Measurements from ENCODE around the gene APBA2.

Gene APBA2

DNA sequence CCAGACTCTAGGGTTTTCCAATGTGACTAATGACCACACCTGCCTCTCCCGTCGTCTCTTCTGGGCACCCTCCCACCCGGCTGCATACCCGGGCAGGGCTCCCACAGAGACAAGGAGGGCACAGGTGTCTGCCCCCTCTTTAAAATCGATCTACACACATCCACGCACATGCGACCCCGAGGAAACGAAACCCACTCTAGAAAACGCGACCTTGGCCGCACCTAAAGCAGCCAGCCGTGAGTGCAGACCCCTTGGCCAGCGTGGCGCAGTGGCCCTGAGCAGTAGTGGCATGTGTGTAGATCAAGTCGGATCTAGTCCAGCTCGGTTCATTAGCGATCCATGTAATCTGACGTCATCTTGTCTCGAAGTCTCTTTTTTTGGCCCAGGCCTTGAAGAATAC, 232.0 kb downstream of the APBA2 start:
- no peaks in the 10 kb centered on the region for H3K9me3 ChIP-seq (ENCODE audit: control insufficient read depth, insufficient read depth, low read length)
- H3K27ac ChIP-seq (ENCODE audit: low read length) = no peak overlapping the region
- no peaks in the 10 kb centered on the region for H3K27me3 ChIP-seq (ENCODE audit: control insufficient read depth, insufficient read depth, low read length)
- peaks cover 6% of the 10 kb centered on the region for H3K4me1 ChIP-seq (ENCODE audit: control insufficient read depth, insufficient read depth, low read length)
- H3K36me3 ChIP-seq (ENCODE audit: control insufficient read depth, insufficient read depth, low read length) = no peaks in the 10 kb centered on the region
- no peak for DNase-seq (ENCODE audit: low read depth, low spot score)
- H3K4me3 ChIP-seq (ENCODE audit: low read length) = no peak overlapping the region
- WGBS (ENCODE audit: insufficient coverage, insufficient read length) = no CpG with 5 or more reads among the region's 20 CpGs

DNA sequence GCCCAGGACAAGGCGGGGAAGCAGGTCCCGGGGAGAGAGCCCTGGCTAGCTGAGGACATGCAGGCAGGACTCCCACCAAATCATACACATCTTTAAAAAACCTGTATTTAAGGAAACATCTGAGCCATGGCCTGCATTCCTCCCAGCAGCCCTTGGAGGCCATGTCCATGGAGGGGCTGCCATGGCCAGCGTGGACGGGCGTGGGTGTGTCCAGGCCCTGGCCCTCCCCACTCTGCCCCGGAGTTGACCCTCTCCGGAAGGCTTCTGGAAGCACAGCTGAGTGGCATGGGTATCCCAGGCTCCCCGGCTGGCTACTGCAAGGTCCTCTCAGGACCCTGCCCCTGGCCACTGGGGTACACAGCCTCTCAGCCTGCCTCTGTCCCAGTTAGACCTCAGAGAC, 234.1 kb downstream of the APBA2 start:
- Histone ChIP-seq H3K4me1 (ENCODE audit: control insufficient read depth, insufficient read depth, low read length) (peaks cover under 1% of the 10 kb centered on the region), H3K4me3 (ENCODE audit: low read length) (no peak overlapping the region), H3K27ac (ENCODE audit: low read length) (no peak overlapping the region), H3K36me3 (ENCODE audit: control insufficient read depth, insufficient read depth, low read length) (no peaks in the 10 kb centered on the region), H3K9me3 (ENCODE audit: control insufficient read depth, insufficient read depth, low read length) (no peaks in the 10 kb centered on the region), H3K27me3 (ENCODE audit: control insufficient read depth, insufficient read depth, low read length) (no peaks in the 10 kb centered on the region)
- no CpG with 5 or more reads among the region's 8 CpGs for WGBS (ENCODE audit: insufficient coverage, insufficient read length)
- DNase-seq (ENCODE audit: low read depth, low spot score) = no peak

DNA sequence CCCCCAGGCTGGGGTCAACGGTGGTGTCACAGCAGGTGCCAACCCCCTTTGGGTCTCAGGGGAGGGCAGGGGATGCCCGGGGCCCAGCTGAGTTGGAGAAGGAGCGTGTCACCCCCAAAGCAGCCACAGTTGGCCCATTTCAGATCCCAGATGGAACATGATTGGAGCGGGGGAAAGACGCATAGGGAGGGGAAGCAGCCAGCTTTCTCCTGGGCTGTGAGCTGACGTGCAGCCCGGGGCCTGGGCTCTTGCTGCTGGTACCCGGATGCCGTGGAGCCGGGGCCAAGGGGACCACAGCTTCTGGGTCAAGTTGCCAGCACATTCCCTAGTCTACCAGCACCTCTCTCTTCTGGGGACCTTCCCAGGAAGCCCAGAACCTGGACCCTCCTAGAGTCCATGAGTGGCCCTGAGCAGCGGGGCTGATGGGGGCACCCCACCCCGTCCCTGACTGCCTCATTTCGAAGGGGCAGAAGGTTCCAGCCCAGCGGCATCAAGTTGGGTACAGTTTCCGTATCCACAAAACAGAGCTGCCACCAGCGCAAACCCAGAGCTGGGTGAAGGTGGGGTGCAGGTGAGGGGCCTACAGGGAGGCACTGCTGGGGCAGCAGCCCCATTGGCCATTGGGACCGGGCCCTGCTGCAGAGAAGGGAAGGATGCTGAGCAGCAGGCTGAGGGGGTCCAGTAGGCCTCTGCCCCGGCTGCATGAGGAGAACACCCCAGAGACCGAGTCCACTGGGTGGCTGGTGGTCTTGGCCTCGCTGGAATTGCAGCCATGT, 235.0 kb downstream of the APBA2 start:
- H3K36me3 ChIP-seq (ENCODE audit: control insufficient read depth, insufficient read depth, low read length) = no peaks in the 10 kb centered on the region
- H3K27me3 ChIP-seq (ENCODE audit: control insufficient read depth, insufficient read depth, low read length) = no peaks in the 10 kb centered on the region
- H3K9me3 ChIP-seq (ENCODE audit: control insufficient read depth, insufficient read depth, low read length) = no peaks in the 10 kb centered on the region
- H3K4me3 ChIP-seq (ENCODE audit: low read length) = no peak overlapping the region; the same call in 1 of the 2 replicates
- H3K27ac ChIP-seq (ENCODE audit: low read length) = no peak overlapping the region
- DNase-seq (ENCODE audit: low read depth, low spot score) = no peak
- no CpG with 5 or more reads among the region's 20 CpGs for WGBS (ENCODE audit: insufficient coverage, insufficient read length)
- H3K4me1 ChIP-seq (ENCODE audit: control insufficient read depth, insufficient read depth, low read length) = peaks cover 1% of the 10 kb centered on the region; the same call in 1 of the 2 replicates

DNA sequence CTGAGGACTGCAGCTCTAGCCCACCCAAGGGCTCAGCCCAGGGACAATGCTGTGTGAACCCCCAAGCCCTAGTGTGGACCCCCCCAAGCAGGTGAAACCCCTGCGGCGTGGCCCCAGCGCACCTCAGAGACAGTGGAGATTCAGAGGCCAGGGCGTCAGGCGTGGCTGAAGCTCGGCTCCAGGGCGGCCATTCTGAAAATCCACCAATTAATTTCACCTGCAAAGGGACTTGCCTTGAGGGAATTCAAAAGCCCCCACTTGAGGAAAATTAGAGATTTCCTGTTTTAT, 235.5 kb downstream of the APBA2 start:
- WGBS (ENCODE audit: insufficient coverage, insufficient read length) = no CpG with 5 or more reads among the region's 7 CpGs

DNA sequence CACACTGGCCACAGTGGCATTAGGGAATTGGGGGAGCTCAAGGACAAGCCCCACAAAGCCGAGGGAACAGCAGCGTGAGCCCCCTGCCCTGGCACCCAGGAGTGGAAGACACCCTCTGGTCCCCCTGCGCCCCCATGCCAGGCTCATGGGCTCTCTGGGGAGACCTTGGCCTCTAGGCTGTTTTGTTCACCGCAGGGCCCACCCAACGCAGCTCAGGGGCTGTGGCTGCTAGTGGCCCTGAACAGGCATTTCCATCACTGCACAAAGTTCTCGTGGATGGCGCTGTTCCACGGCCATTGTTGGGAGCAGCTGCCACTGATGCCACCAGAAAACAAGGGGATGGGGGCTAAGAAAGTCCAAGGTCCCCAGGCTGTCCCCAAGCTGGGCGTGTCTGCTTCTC, 236.1 kb downstream of the APBA2 start:
- H3K36me3 ChIP-seq (ENCODE audit: control insufficient read depth, insufficient read depth, low read length) = no peaks in the 10 kb centered on the region
- no peak overlapping the region for H3K4me3 ChIP-seq (ENCODE audit: low read length)
- H3K9me3 ChIP-seq (ENCODE audit: control insufficient read depth, insufficient read depth, low read length) = no peaks in the 10 kb centered on the region
- no peak for DNase-seq (ENCODE audit: low read depth, low spot score)
- H3K27me3 ChIP-seq (ENCODE audit: control insufficient read depth, insufficient read depth, low read length) = no peaks in the 10 kb centered on the region
- no peak overlapping the region for H3K27ac ChIP-seq (ENCODE audit: low read length)
- WGBS (ENCODE audit: insufficient coverage, insufficient read length) = no CpG with 5 or more reads among the region's 9 CpGs
- peaks cover 1% of the 10 kb centered on the region; the same call in 1 of the 2 replicates for H3K4me1 ChIP-seq (ENCODE audit: control insufficient read depth, insufficient read depth, low read length)

More for the DNA sequence above, 235.5 kb downstream of the APBA2 start:
- H3K4me1 ChIP-seq (ENCODE audit: control insufficient read depth, insufficient read depth, low read length) = peaks cover 1% of the 10 kb centered on the region; the same call in 1 of the 2 replicates
- no peaks in the 10 kb centered on the region for H3K9me3 ChIP-seq (ENCODE audit: control insufficient read depth, insufficient read depth, low read length)
- no peak overlapping the region for H3K4me3 ChIP-seq (ENCODE audit: low read length)
- no peaks in the 10 kb centered on the region for H3K36me3 ChIP-seq (ENCODE audit: control insufficient read depth, insufficient read depth, low read length)
- H3K27ac ChIP-seq (ENCODE audit: low read length) = no peak overlapping the region
- no peak for DNase-seq (ENCODE audit: low read depth, low spot score)
- no peaks in the 10 kb centered on the region for H3K27me3 ChIP-seq (ENCODE audit: control insufficient read depth, insufficient read depth, low read length)

DNA sequence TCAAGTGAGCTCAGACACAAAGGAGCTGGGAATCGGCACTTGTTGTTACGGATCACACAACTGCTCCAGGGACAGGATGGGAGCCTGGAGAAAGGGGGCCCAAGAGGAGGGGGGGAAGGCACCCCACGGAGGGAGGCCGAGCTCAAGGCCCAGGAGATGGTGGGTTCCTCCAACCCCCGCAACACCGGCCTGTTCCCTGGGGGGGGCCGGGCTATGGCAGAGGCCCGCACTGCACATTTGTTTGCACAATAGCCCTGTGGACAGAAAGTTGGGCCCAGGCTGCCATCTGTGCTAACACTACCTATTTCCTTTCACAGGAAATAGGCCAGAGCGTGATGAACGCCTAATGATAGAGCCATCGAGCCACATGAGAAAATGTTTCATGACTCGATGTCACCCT, 236.7 kb downstream of the APBA2 start:
- Histone ChIP-seq H3K27me3 (ENCODE audit: control insufficient read depth, insufficient read depth, low read length) (no peaks in the 10 kb centered on the region), H3K36me3 (ENCODE audit: control insufficient read depth, insufficient read depth, low read length) (no peaks in the 10 kb centered on the region), H3K4me1 (ENCODE audit: control insufficient read depth, insufficient read depth, low read length) (peaks cover 1% of the 10 kb centered on the region; the same call in 1 of the 2 replicates), H3K4me3 (ENCODE audit: low read length) (no peak overlapping the region), H3K27ac (ENCODE audit: low read length) (no peak overlapping the region), H3K9me3 (ENCODE audit: control insufficient read depth, insufficient read depth, low read length) (no peaks in the 10 kb centered on the region)
- no peak for DNase-seq (ENCODE audit: low read depth, low spot score)
- WGBS (ENCODE audit: insufficient coverage, insufficient read length) = no CpG with 5 or more reads among the region's 12 CpGs

DNA sequence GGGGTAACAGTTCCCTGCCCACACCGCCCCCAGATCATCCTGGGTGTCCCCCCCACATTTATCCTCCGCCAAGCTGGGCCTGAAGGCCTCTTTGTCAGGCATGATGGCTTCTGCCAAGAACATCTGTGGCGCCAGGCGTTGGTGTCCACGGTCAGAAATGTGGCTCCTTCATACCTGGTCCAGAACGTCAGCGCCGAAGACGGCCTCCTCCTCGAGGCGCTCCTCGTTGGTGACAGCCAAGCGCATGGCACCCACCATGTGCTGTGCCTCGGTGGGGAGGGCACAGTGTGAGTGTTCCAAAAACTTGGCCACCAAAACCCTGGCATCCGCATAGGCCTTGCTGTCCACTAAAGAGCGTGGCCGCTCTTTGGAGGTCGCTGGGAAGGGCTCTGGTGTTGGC, 237.4 kb downstream of the APBA2 start:
- DNase-seq (ENCODE audit: low read depth, low spot score) = no peak
- peaks cover 3% of the 10 kb centered on the region for H3K4me1 ChIP-seq (ENCODE audit: control insufficient read depth, insufficient read depth, low read length)
- no peaks in the 10 kb centered on the region for H3K36me3 ChIP-seq (ENCODE audit: control insufficient read depth, insufficient read depth, low read length)
- no peaks in the 10 kb centered on the region for H3K9me3 ChIP-seq (ENCODE audit: control insufficient read depth, insufficient read depth, low read length)
- no CpG with 5 or more reads among the region's 18 CpGs for WGBS (ENCODE audit: insufficient coverage, insufficient read length)
- H3K27me3 ChIP-seq (ENCODE audit: control insufficient read depth, insufficient read depth, low read length) = no peaks in the 10 kb centered on the region
- H3K27ac ChIP-seq (ENCODE audit: low read length) = no peak overlapping the region
- H3K4me3 ChIP-seq (ENCODE audit: low read length) = no peak overlapping the region

DNA sequence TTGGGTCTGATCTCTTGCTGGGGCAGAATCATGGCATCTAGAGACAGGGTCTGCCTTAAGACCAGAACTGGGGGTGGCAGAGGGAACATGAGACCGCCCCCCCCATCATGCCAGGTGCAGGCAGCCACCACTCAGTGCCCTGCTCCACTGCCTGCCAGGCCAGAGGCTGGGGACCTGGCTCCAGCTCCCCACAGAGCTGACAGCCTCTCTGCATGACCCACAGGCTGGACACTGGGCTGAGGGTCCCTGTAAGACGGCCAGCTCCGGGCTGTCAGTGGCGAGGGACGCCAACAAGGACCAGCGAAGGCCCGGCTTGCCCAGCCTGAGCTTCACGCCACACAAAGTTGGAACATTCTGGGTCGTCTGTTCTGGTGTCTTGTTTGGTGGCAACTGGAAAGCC, 238.2 kb downstream of the APBA2 start:
- DNase-seq (ENCODE audit: low read depth, low spot score) = no peak
- Histone ChIP-seq H3K4me1 (ENCODE audit: control insufficient read depth, insufficient read depth, low read length) (peaks cover 3% of the 10 kb centered on the region), H3K36me3 (ENCODE audit: control insufficient read depth, insufficient read depth, low read length) (no peaks in the 10 kb centered on the region), H3K4me3 (ENCODE audit: low read length) (no peak overlapping the region), H3K27ac (ENCODE audit: low read length) (no peak overlapping the region), H3K27me3 (ENCODE audit: control insufficient read depth, insufficient read depth, low read length) (no peaks in the 10 kb centered on the region), H3K9me3 (ENCODE audit: control insufficient read depth, insufficient read depth, low read length) (no peaks in the 10 kb centered on the region)
- WGBS (ENCODE audit: insufficient coverage, insufficient read length) = no CpG with 5 or more reads among the region's 9 CpGs

DNA sequence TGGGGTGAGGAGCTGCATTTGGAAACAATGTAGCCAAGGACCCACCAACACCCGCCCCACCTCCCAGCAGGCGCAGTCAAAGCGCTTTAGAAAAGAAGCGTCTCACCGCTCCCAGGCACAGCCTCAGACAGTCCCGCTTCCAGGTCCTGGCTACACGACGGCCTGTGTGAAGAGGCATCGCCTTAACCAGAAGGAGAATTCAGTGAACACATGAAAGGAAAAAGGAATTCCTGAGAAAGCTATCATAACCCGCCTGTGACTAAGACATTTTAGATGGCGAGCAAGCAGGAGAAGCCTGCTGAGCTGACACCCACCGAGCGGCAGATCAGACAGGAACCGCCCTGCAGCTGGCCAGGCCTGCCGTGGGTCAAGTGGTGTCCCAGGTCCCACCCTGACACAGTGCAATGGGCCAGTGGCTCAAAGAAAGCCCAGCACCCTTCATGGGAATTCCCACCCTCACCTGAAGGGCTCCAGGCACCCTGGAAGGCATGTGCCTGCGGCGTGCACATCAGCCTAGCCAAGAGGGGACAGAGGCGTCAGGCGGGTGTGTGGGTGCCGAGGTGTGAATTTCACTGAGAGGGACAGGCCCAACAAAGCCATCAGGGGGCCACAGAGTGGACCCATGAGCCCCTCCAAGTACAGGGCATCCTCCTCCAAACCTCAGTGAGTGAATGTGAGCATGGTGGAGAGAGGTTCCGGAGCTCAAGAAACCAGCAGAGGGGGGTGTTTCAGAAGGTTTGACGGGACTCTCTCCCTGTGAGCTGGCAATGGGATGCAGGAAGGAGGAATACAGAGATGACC, 239.0 kb downstream of the APBA2 start:
- no peak overlapping the region for H3K27ac ChIP-seq (ENCODE audit: low read length)
- H3K27me3 ChIP-seq (ENCODE audit: control insufficient read depth, insufficient read depth, low read length) = no peaks in the 10 kb centered on the region
- WGBS (ENCODE audit: insufficient coverage, insufficient read length) = no CpG with 5 or more reads among the region's 22 CpGs
- peaks cover 3% of the 10 kb centered on the region for H3K4me1 ChIP-seq (ENCODE audit: control insufficient read depth, insufficient read depth, low read length)
- DNase-seq (ENCODE audit: low read depth, low spot score) = no peak
- H3K9me3 ChIP-seq (ENCODE audit: control insufficient read depth, insufficient read depth, low read length) = no peaks in the 10 kb centered on the region
- H3K4me3 ChIP-seq (ENCODE audit: low read length) = no peak overlapping the region
- no peaks in the 10 kb centered on the region for H3K36me3 ChIP-seq (ENCODE audit: control insufficient read depth, insufficient read depth, low read length)

DNA sequence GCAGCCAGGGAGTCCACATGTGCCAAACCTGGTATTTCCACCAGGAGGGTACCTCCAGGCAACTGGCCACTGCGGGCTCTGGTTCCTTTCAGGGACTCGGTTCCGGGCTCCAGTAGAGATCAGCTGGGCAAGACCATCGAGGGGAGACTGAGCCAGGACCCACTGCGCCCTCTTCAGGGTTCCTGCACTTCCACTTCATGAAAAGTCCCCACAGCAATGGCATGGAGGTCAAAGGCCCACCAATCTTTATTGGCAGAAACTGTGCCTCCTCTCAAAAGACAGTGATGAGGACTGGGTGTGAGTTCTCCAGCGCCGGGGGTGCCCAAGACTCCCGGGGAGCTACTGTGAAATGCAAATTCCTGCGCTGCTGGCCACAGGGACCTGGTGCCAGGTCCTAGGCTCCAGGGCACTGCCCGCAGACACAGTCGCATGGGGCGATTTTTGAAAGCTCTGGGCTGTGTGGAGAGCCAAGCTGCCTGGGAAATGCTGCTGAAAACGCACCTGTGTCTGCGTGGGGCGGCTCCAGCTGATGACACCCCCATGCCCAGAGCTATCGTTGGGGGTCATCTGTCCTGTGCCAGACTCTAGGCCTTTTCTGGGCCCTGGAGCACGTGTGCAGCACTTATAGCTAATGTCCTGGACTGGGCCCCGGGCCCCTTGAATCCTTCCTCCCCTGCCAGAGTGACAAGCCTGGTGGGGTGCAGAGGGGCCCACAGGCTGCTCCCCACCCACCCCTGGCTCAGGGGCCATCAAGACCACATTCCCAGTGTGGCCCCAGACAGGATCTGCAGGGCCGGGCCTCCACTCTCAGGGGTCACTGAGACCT, 239.8 kb downstream of the APBA2 start:
- Histone ChIP-seq H3K4me3 (ENCODE audit: low read length) (no peak overlapping the region), H3K27ac (ENCODE audit: low read length) (no peak overlapping the region), H3K9me3 (ENCODE audit: control insufficient read depth, insufficient read depth, low read length) (no peaks in the 10 kb centered on the region), H3K27me3 (ENCODE audit: control insufficient read depth, insufficient read depth, low read length) (no peaks in the 10 kb centered on the region), H3K4me1 (ENCODE audit: control insufficient read depth, insufficient read depth, low read length) (peaks cover 3% of the 10 kb centered on the region), H3K36me3 (ENCODE audit: control insufficient read depth, insufficient read depth, low read length) (no peaks in the 10 kb centered on the region)
- no CpG with 5 or more reads among the region's 19 CpGs for WGBS (ENCODE audit: insufficient coverage, insufficient read length)
- DNase-seq (ENCODE audit: low read depth, low spot score) = no peak

Data from iPS DF 6.9 (cell line).